HG03045 (cell line): ENCODE measurements around the gene LUZP4.
"Not testable (repeated sequence)": the region's sequence is repeated elsewhere in the genome, so short reads cannot be mapped to it uniquely, and the experiment has no call there.

Source experiments
- ATAC-seq: cut with Tn5 transposase; IDR thresholded peaks from one replicate; pipeline ENCODE4 v1.9.1; 2021; ENCODE audit warnings: mild to moderate bottlenecking, moderate library complexity; ENCODE audit not compliant: unreplicated experiment

LUZP4 gene

GRCh38 chrX:115333446-115333845 is 43.9 kb downstream of the LUZP4 start:
- no peak for ATAC-seq

- ATAC-seq: no peak
Observed at GRCh38 chrX:115337491-115338144, 48.1 kb downstream of the LUZP4 start.

GRCh38 chrX:115339441-115340025 is 50.0 kb downstream of the LUZP4 start:
- no peak for ATAC-seq

- ATAC-seq: no peak
Observed at GRCh38 chrX:115341421-115341820, 51.9 kb downstream of the LUZP4 start.

- no peak for ATAC-seq
Observed at GRCh38 chrX:115344885-115345614, 55.5 kb downstream of the LUZP4 start.

GRCh38 chrX:115345615-115346014 is 56.1 kb downstream of the LUZP4 start:
- no peak for ATAC-seq

GRCh38 chrX:115346738-115347137 is 57.2 kb downstream of the LUZP4 start:
- ATAC-seq: not testable (repeated sequence)

- ATAC-seq: no peak
Observed at GRCh38 chrX:115348446-115349225, 59.1 kb downstream of the LUZP4 start.

GRCh38 chrX:115350711-115351381 is 61.3 kb downstream of the LUZP4 start:
- ATAC-seq: no peak

- ATAC-seq: no peak
Observed at GRCh38 chrX:115356369-115356768, 66.9 kb downstream of the LUZP4 start.
